IMR-90 (cell line): ENCODE results near the gene ZDHHC22. TPM values are rescaled to one million over a fixed set of nuclear protein-coding genes. Genes with fewer than 3 reads are reported as not detected.

Experiments
- ATAC-seq: fragments of 200-7000 bp; cut with Tn5 transposase; 2 replicates; pipeline ENCODE4 v1.9.1; 2020; ENCODE audit warnings: low read depth, mild to moderate bottlenecking, moderate library complexity
- BruUV-seq: library from RNA; stranded (reverse); fragments of 400-500 nt; replicated peaks from 2 replicates; lab custom pipeline; 2021; lab: Mats Ljungman, UMichigan
- CTCF ChIA-PET: fragments of 300-600 bp; formaldehyde crosslinking; extraction: SDS; loops from one replicate; lab custom pipeline; 2021; ENCODE audit warnings: antibody characterized with exemption; lab: Yijun Ruan, JAX
- POLR2A ChIA-PET: fragments of 300-600 bp; sonication (Branson Sonifier 250); formaldehyde crosslinking; loops from one replicate; lab custom pipeline; 2022; ENCODE audit warnings: antibody characterized with exemption; ENCODE audit not compliant: unreplicated experiment; lab: Charles Lee
- DNase-seq: peaks from one replicate; pipeline ENCODE4 v3.0.0; 2013
- H2AFZ ChIP-seq: replicated peaks from 2 replicates; pipeline ENCODE3; 2013; ENCODE audit warnings: low read length, mild to moderate bottlenecking; ENCODE audit not compliant: poor library complexity
- H2AK5ac ChIP-seq: 2 replicates; pipeline ENCODE4 v1.6.1; 2013; ENCODE audit warnings: low read depth, low read length, inconsistent platforms
- H2AK9ac ChIP-seq: replicated peaks from 2 replicates; pipeline ENCODE3; 2013; ENCODE audit warnings: mild to moderate bottlenecking, low read depth, low read length, moderate library complexity; ENCODE audit not compliant: poor library complexity
- H2BK120ac ChIP-seq: 2 replicates; pipeline ENCODE4 v1.6.1; 2013; ENCODE audit warnings: low read depth, low read length, inconsistent platforms
- H2BK15ac ChIP-seq: 3 replicates; pipeline ENCODE4 v1.6.1; 2013; ENCODE audit warnings: low read depth, low read length, inconsistent platforms
- H2BK20ac ChIP-seq: 2 replicates; pipeline ENCODE4 v1.6.1; 2013; ENCODE audit warnings: low read depth, mild to moderate bottlenecking, inconsistent platforms, low read length, moderate library complexity
- H2BK5ac ChIP-seq: 2 replicates; pipeline ENCODE4 v1.6.1; 2013; ENCODE audit warnings: mild to moderate bottlenecking, low read depth, low read length, inconsistent platforms; ENCODE audit not compliant: poor library complexity, severe bottlenecking
- H3K14ac ChIP-seq: replicated peaks from 2 replicates; pipeline ENCODE4 v1.6.1; 2013; ENCODE audit warnings: low read depth, low read length, inconsistent platforms
- H3K18ac ChIP-seq: 2 replicates; pipeline ENCODE4 v1.6.1; 2013; ENCODE audit warnings: low read depth, low read length, control low read depth
- H3K23ac ChIP-seq: 2 replicates; pipeline ENCODE4 v1.6.1; 2013; ENCODE audit warnings: low read depth, low read length, inconsistent platforms
- H3K27ac ChIP-seq: 2 replicates; pipeline ENCODE4 v1.5.1; 2013; ENCODE audit warnings: mild to moderate bottlenecking, control low read depth, low read length; ENCODE audit not compliant: insufficient read depth
- H3K27me3 ChIP-seq: 2 replicates; pipeline ENCODE4 v1.6.1; 2013; ENCODE audit warnings: low read length; ENCODE audit not compliant: control insufficient read depth, insufficient read depth
- H3K36me3 ChIP-seq: 2 replicates; pipeline ENCODE4 v1.6.1; 2013; ENCODE audit warnings: low read length, mixed read lengths; ENCODE audit not compliant: control insufficient read depth, insufficient read depth
- H3K4ac ChIP-seq: 2 replicates; pipeline ENCODE4 v1.6.1; 2013; ENCODE audit warnings: low read depth, low read length, inconsistent platforms
- H3K4me1 ChIP-seq: 2 replicates; pipeline ENCODE4 v1.6.1; 2013; ENCODE audit warnings: low read length, mixed read lengths; ENCODE audit not compliant: control insufficient read depth, insufficient read depth
- H3K4me2 ChIP-seq: 2 replicates; pipeline ENCODE4 v1.6.1; 2013; ENCODE audit warnings: low read depth, mild to moderate bottlenecking, control low read depth, low read length, moderate library complexity
- H3K4me3 ChIP-seq: 2 replicates; pipeline ENCODE4 v1.5.1; 2013; ENCODE audit warnings: low read depth, mild to moderate bottlenecking, control low read depth, low read length, moderate library complexity; ENCODE audit not compliant: insufficient read depth
- H3K56ac ChIP-seq: 2 replicates; pipeline ENCODE4 v1.6.1; 2013; ENCODE audit warnings: low read length, inconsistent platforms; ENCODE audit not compliant: insufficient read depth; ENCODE audit errors: extremely low read depth
- H3K79me1 ChIP-seq, 2 experiments: 2 replicates each; pipeline ENCODE4 v1.6.1; 2013; ENCODE audit warnings: low read length in 2 of 2, inconsistent platforms in 1 of 2, low read depth in 1 of 2
- H3K9ac ChIP-seq: 2 replicates; pipeline ENCODE4 v1.6.1; 2013; ENCODE audit warnings: low read depth, low read length, control low read depth
- H3K9me1 ChIP-seq: 2 replicates; pipeline ENCODE4 v1.6.1; 2013; ENCODE audit warnings: low read length, inconsistent platforms; ENCODE audit not compliant: insufficient read depth
- H3K9me3 ChIP-seq: 2 replicates; pipeline ENCODE4 v1.6.1; 2013; ENCODE audit warnings: low read length; ENCODE audit not compliant: control insufficient read depth, insufficient read depth
- H4K20me1 ChIP-seq: 2 replicates; pipeline ENCODE4 v1.6.1; 2013; ENCODE audit warnings: low read length, inconsistent platforms; ENCODE audit not compliant: insufficient read depth
- H4K5ac ChIP-seq: 2 replicates; pipeline ENCODE4 v1.6.1; 2013; ENCODE audit warnings: mild to moderate bottlenecking, low read depth, low read length, control low read depth
- H4K8ac ChIP-seq, 2 experiments: 2 replicates each; pipeline ENCODE4 v1.6.1; 2013; ENCODE audit warnings: low read depth in 2 of 2, low read length in 2 of 2, control low read depth in 1 of 2, inconsistent platforms in 1 of 2
- H4K91ac ChIP-seq: 2 replicates; pipeline ENCODE4 v1.6.1; 2013; ENCODE audit warnings: low read depth, low read length, inconsistent platforms; ENCODE audit not compliant: insufficient read depth
- BHLHE40 ChIP-seq: fragments of 150-350 bp; IDR thresholded peaks from 2 replicates; pipeline ENCODE4 v1.6.1; 2016; ENCODE audit warnings: mild to moderate bottlenecking, low read depth, low read length
- CEBPB ChIP-seq: IDR thresholded peaks from 2 replicates; pipeline ENCODE4 v1.6.1; 2012; ENCODE audit warnings: low read depth, low read length, improper control_type of control experiment
- CHD1 ChIP-seq: IDR thresholded peaks from 2 replicates; pipeline ENCODE4 v1.6.1; 2012; ENCODE audit warnings: low read depth, low read length, improper control_type of control experiment
- ELK1 ChIP-seq: fragments of 150-350 bp; IDR thresholded peaks from 2 replicates; pipeline ENCODE4 v1.6.1; 2016; ENCODE audit warnings: low read depth, mild to moderate bottlenecking, low read length, moderate library complexity, borderline replicate concordance
- MAFK ChIP-seq: IDR thresholded peaks from 2 replicates; pipeline ENCODE4 v1.6.1; 2012; ENCODE audit warnings: low read depth, low read length, improper control_type of control experiment
- MAZ ChIP-seq: IDR thresholded peaks from 2 replicates; pipeline ENCODE4 v1.6.1; 2012; ENCODE audit warnings: low read depth, mild to moderate bottlenecking, low read length, improper control_type of control experiment, moderate library complexity, borderline replicate concordance
- NFE2L2 ChIP-seq: fragments of 150-350 bp; IDR thresholded peaks from 2 replicates; pipeline ENCODE4 v1.6.1; 2016; ENCODE audit warnings: low read depth, mild to moderate bottlenecking, low read length
- RCOR1 ChIP-seq: IDR thresholded peaks from 2 replicates; pipeline ENCODE4 v1.6.1; 2012; ENCODE audit warnings: mild to moderate bottlenecking, low read length, improper control_type of control experiment; ENCODE audit not compliant: insufficient replicate concordance
- RFX5 ChIP-seq: IDR thresholded peaks from 2 replicates; pipeline ENCODE4 v1.8.0; 2012; ENCODE audit warnings: low read depth, mild to moderate bottlenecking, low read length, moderate library complexity
- SMC3 ChIP-seq: fragments of 150-350 bp; IDR thresholded peaks from 2 replicates; pipeline ENCODE4 v1.6.1; 2016; ENCODE audit warnings: low read depth, mild to moderate bottlenecking, antibody characterized with exemption, low read length, moderate library complexity
- WGBS, 2 experiments: methylation state at CpG; one replicate each; pipeline versions ENCODE4 v1.1.5 to v1.1.7; 2013; ENCODE audit warnings: missing lambda C conversion rate in 2 of 2; ENCODE audit not compliant: insufficient read length in 1 of 2; ENCODE audit errors: extremely low coverage in 2 of 2; 5-methylcytosine and 5-hydroxymethylcytosine counted together
- dilution Hi-C: fragments of 300-500 bp; cut with HindIII; formaldehyde crosslinking; loops from one replicate; pipeline ENCODE4 v1.14.3; 2018; ENCODE audit warnings: low sequenced_read_pairs; ENCODE audit not compliant: unreplicated experiment
- in situ Hi-C: fragments of 300-500 bp; cut with MboI; formaldehyde crosslinking; loops from 3 replicates; pipeline ENCODE4 v1.14.3; 2019; ENCODE audit warnings: low sequenced_read_pairs, inconsistent platforms, mixed read lengths
- intact Hi-C: fragments of 100-400 bp; cut with micrococcal nuclease; formaldehyde crosslinking; loops from 2 replicates; pipeline ENCODE4 v1.10.0; 2022
- polyA plus RNA-seq, 3 experiments: library from polyadenylated mRNA; depleted of rRNA; stranded (reverse); fragments of >200 nt; gene quantifications; 2 replicates each; pipeline ENCODE4 v1.2.3, GENCODE V29; 2012; ENCODE audit warnings: low replicate concordance in 1 of 3
- total RNA-seq: library from RNA; depleted of rRNA; stranded (reverse); fragments of >200 nt; gene quantifications from 2 replicates; pipeline ENCODE4 v1.2.3, GENCODE V29; 2012
- TF ChIP-seq, protein P1 (sequence below): fragments of 150-350 bp; IDR thresholded peaks from 2 replicates; pipeline ENCODE4 v1.6.1; 2017; ENCODE audit warnings: mild to moderate bottlenecking, antibody characterized with exemption, low read length, low read depth

ZDHHC22 gene
- total and polyA plus RNA-seq, 2 of the 4 experiments (the other 2 are of a cell fraction), result not detected

- H3K4me3 ChIP-seq, result no peak overlapping the region
- peaks cover 34% of the 10 kb centered on the region for H3K27me3 ChIP-seq
- no peak overlapping the region for H2BK15ac ChIP-seq
- 83% methylated on average over 1 of the region's 11 CpGs; no CpG with 5 or more reads in 1 of the 2 experiments for WGBS, 2 experiments
- no TSS peak for BruUV-seq
- ChIA-PET POLR2A (no interaction called here), CTCF (interaction anchor here (0.6 kb wide), 1 partner anchor 140 kb away, joined by 3 read pairs; no protein-coding TSS in a partner anchor)
- H2BK5ac ChIP-seq, result no peak overlapping the region
- peaks cover 4% of the 10 kb centered on the region for H4K20me1 ChIP-seq
- H3K79me1 ChIP-seq, result no peaks in the 10 kb centered on the region
- dilution Hi-C loops, result no loop called here
- H3K14ac ChIP-seq, result no peak overlapping the region
- H3K4me2 ChIP-seq, result no peak overlapping the region
- no peaks in the 10 kb centered on the region for H3K36me3 ChIP-seq
- no peak overlapping the region for H4K8ac ChIP-seq
- 0 out of 2 replicates have a peak, but pooled peaks cover 5% of the 10 kb centered on the region for H3K9me1 ChIP-seq
- H2AFZ ChIP-seq, result peak overlapping the region; percentile 91
- H2BK120ac ChIP-seq, result peak overlapping the region; percentile 27; the same call in 1 of the 2 replicates
- peak overlapping the region; percentile 90; the same call in 1 of the 2 replicates for H2AK5ac ChIP-seq
- H3K27ac ChIP-seq, result no peak overlapping the region
- H4K5ac ChIP-seq, result no peak overlapping the region; the same call in 1 of the 2 replicates
- H4K91ac ChIP-seq, result 0 out of 2 replicates have a peak overlapping the region, but pooled peaks have one; percentile 49
- intact Hi-C loops, result loop anchor here (10.0 kb wide), 1 partner anchor 297 kb away; the partner anchor contains the start of genes AHSA1 and VIPAS39
- DNase-seq, result no peak
- H3K18ac ChIP-seq, result no peak overlapping the region; the same call in 1 of the 2 replicates
- peak overlapping the region; percentile 42 for H2AK9ac ChIP-seq
- no peak overlapping the region for H3K23ac ChIP-seq
- H2BK20ac ChIP-seq, result peak overlapping the region; percentile 53; the same call in 1 of the 2 replicates
- no peaks in the 10 kb centered on the region for H3K9me3 ChIP-seq
- in situ Hi-C loops, result no loop called here
- peak; percentile 4; the same call in 1 of the 2 replicates for ATAC-seq
- TF ChIP-seq BHLHE40 (no peak), SMC3 (no peak), CEBPB (no peak), CHD1 (no peak), RFX5 (no peak), MAZ (no peak), ELK1 (no peak), NFE2L2 (no peak), RCOR1 (no peak), MAFK (no peak)
- TF ChIP-seq, protein P1, sequence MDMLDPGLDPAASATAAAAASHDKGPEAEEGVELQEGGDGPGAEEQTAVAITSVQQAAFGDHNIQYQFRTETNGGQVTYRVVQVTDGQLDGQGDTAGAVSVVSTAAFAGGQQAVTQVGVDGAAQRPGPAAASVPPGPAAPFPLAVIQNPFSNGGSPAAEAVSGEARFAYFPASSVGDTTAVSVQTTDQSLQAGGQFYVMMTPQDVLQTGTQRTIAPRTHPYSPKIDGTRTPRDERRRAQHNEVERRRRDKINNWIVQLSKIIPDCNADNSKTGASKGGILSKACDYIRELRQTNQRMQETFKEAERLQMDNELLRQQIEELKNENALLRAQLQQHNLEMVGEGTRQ, result no peak
- peaks cover 6% of the 10 kb centered on the region; the same call in 1 of the 2 replicates for H3K4me1 ChIP-seq
- no peak overlapping the region for H3K56ac ChIP-seq
- peak overlapping the region; percentile 61; the same call in 1 of the 2 replicates for H3K4ac ChIP-seq
- no peak overlapping the region for H3K9ac ChIP-seq
These were observed 16.1 kb upstream of the ZDHHC22 start for GRCh38 chr14:77157740-77158139.
